Measurements from ENCODE around the gene CCDC182. TPM values are rescaled to one million over a fixed set of nuclear protein-coding genes. Genes with fewer than 3 reads are reported as not detected.

Gene CCDC182
- polyA plus RNA-seq, 1 of the 3 experiments (the other 2 are of a cell fraction): not detected

GRCh38 chr17:57776366-57776765, 31.3 kb upstream of the CCDC182 start (continued):
- TF ChIP-seq CTCF (IDR thresholded peaks at IDR 0.05) (no peak), FOXJ3 (CRISPR knock-in tag; IDR thresholded peaks at IDR 0.05) (no peak), ELF1 (IDR thresholded peaks at IDR 0.05) (no peak), RFX5 (IDR thresholded peaks at IDR 0.05; ENCODE audit: low read length) (no peak), TAF1 (IDR thresholded peaks at IDR 0.05; ENCODE audit: borderline replicate concordance, low read depth, low read length) (no peak)

GRCh38 chr17:57774872-57775271, 29.8 kb upstream of the CCDC182 start:
- Histone ChIP-seq H3K4me2 (no peak overlapping the region), H3K9me2 (no peaks in the 10 kb centered on the region), H3K4me3 (ENCODE audit: low read depth in 2 of 2, low read length in 1 of 2) (no peak overlapping the region), H3F3A (replicated peaks; ENCODE audit: insufficient read depth) (no peaks in the 10 kb centered on the region), H4K20me1 (ENCODE audit: insufficient read depth) (no peaks in the 10 kb centered on the region), H3K4me1 (ENCODE audit: control insufficient read depth in 1 of 2, insufficient read depth in 2 of 2, low read depth in 1 of 2, low read length in 1 of 2) (peaks cover 0 to 6% of the 10 kb centered on the region in 2 experiments; a peak in 1 of 4 replicates), H3K9ac (no peak overlapping the region), H3K9me3 (no peaks in the 10 kb centered on the region), H3K36me3 (replicated peaks in 1 of 2; ENCODE audit: control insufficient read depth in 1 of 2, insufficient read depth in 2 of 2, low read length in 1 of 2) (no peaks in the 10 kb centered on the region), H2AFZ (ENCODE audit: low read depth) (no peak overlapping the region), H3K27me3 (ENCODE audit: insufficient read depth) (peaks cover 27% of the 10 kb centered on the region), H3K27ac (ENCODE audit: low read depth in 2 of 2, low read length in 1 of 2) (no peak overlapping the region), H3K79me2 (ENCODE audit: insufficient read depth) (no peaks in the 10 kb centered on the region)
- 41% methylated on average over 4 of the region's 4 CpGs for WGBS (ENCODE audit: low lambda C conversion rate)
- TF ChIP-seq TAF1 (IDR thresholded peaks at IDR 0.05; ENCODE audit: borderline replicate concordance, low read depth, low read length) (no peak), MAX (IDR thresholded peaks at IDR 0.05; ENCODE audit: low read depth) (no peak)
- DNase-seq: no peak
- ChIA-PET POLR2A (no interaction called here), CTCF (interaction anchor here (2.3 to 7.4 kb wide), 3 partner anchors 8 to 28 kb away, joined by 8 to 79 read pairs (median 31); no protein-coding TSS in a partner anchor)

GRCh38 chr17:57773557-57773956, 28.5 kb upstream of the CCDC182 start:
- DNase-seq: no peak
- no peak overlapping the region for H3K27ac ChIP-seq (ENCODE audit: low read depth in 2 of 2, low read length in 1 of 2)
- no peaks in the 10 kb centered on the region for H3K36me3 ChIP-seq (replicated peaks in 1 of 2; ENCODE audit: control insufficient read depth in 1 of 2, insufficient read depth in 2 of 2, low read length in 1 of 2)
- WGBS (ENCODE audit: low lambda C conversion rate): 33% methylated on average over 4 of the region's 4 CpGs
- H2AFZ ChIP-seq (ENCODE audit: low read depth): no peak overlapping the region
- peaks cover 36% of the 10 kb centered on the region for H3K27me3 ChIP-seq (ENCODE audit: insufficient read depth)
- TF ChIP-seq USF1 (IDR thresholded peaks at IDR 0.05; ENCODE audit: borderline replicate concordance, low read depth) (no peak), JUND (IDR thresholded peaks at IDR 0.05) (no peak), TEAD4 (IDR thresholded peaks at IDR 0.05; ENCODE audit: borderline replicate concordance, insufficient read depth) (no peak), GATA2 (CRISPR knock-in tag; IDR thresholded peaks at IDR 0.05) (no peak), YY1 (IDR thresholded peaks at IDR 0.05; ENCODE audit: low read depth) (no peak), CHD2 (IDR thresholded peaks at IDR 0.05; ENCODE audit: low read length, partially characterized antibody) (no peak), POLR2AphosphoS5 (IDR thresholded peaks at IDR 0.05; ENCODE audit: low read depth, low read length) (no peak), EZH2phosphoT487 (IDR thresholded peaks at IDR 0.05; ENCODE audit: borderline replicate concordance, low read depth) (no peak), ELF1 (IDR thresholded peaks at IDR 0.05) (no peak), PBX3 (IDR thresholded peaks at IDR 0.05) (no peak), FOXJ3 (CRISPR knock-in tag; IDR thresholded peaks at IDR 0.05) (no peak), FOXM1 (IDR thresholded peaks at IDR 0.05; ENCODE audit: low read depth) (no peak), SIN3A (IDR thresholded peaks at IDR 0.05; ENCODE audit: borderline replicate concordance, low read depth, low read length) (no peak), RAD21 (IDR thresholded peaks at IDR 0.05; ENCODE audit: low read length) (no peak), RCOR1 (IDR thresholded peaks at IDR 0.05; ENCODE audit: low read length) (no peak)
- no peaks in the 10 kb centered on the region for H3K9me3 ChIP-seq
- ChIA-PET POLR2A (no interaction called here), CTCF (interaction anchor here (1.5 to 7.4 kb wide), 6 partner anchors 9 to 108 kb away, joined by 3 to 79 read pairs (median 15); no protein-coding TSS in a partner anchor)
- no peaks in the 10 kb centered on the region for H4K20me1 ChIP-seq (ENCODE audit: insufficient read depth)
- no peaks in the 10 kb centered on the region for H3F3A ChIP-seq (replicated peaks; ENCODE audit: insufficient read depth)
- H3K79me2 ChIP-seq (ENCODE audit: insufficient read depth): no peaks in the 10 kb centered on the region
- H3K4me2 ChIP-seq: peak overlapping the region; percentile 10; the same call in 1 of the 2 replicates
- no peaks in the 10 kb centered on the region for H3K9me2 ChIP-seq
- no peak overlapping the region for H3K4me3 ChIP-seq (ENCODE audit: low read depth in 2 of 2, low read length in 1 of 2)
- peaks cover 0 to 6% of the 10 kb centered on the region in 2 experiments; a peak in 1 of 4 replicates for H3K4me1 ChIP-seq (ENCODE audit: control insufficient read depth in 1 of 2, insufficient read depth in 2 of 2, low read depth in 1 of 2, low read length in 1 of 2)
- no peak overlapping the region for H3K9ac ChIP-seq

Measured in SK-N-SH (cell line).